Keratinocyte (primary cell): Measurements from ENCODE around the gene AMBRA1.

Experiments used
- EZH2 ChIP-seq: IDR thresholded peaks from one replicate; pipeline ENCODE4 v1.6.1; 2012; ENCODE audit warnings: inconsistent platforms, mild to moderate bottlenecking, low read length, moderate library complexity
- TF ChIP-seq, protein P1 (sequence below), 3 experiments: IDR thresholded peaks in 1 of 3; conservative IDR thresholded peaks in 1 of 3; optimal IDR thresholded peaks in 1 of 3; 2 replicates in 2 of 3; 3 replicates in 1 of 3; pipeline versions ENCODE3 to v1.5.1; 2011; ENCODE audit warnings: low read length in 3 of 3, mild to moderate bottlenecking in 3 of 3, moderate library complexity in 2 of 3, control low read depth in 1 of 3, inconsistent platforms in 1 of 3; ENCODE audit not compliant: insufficient read depth in 2 of 3; ENCODE audit errors: extremely low read depth in 1 of 3

DNA sequence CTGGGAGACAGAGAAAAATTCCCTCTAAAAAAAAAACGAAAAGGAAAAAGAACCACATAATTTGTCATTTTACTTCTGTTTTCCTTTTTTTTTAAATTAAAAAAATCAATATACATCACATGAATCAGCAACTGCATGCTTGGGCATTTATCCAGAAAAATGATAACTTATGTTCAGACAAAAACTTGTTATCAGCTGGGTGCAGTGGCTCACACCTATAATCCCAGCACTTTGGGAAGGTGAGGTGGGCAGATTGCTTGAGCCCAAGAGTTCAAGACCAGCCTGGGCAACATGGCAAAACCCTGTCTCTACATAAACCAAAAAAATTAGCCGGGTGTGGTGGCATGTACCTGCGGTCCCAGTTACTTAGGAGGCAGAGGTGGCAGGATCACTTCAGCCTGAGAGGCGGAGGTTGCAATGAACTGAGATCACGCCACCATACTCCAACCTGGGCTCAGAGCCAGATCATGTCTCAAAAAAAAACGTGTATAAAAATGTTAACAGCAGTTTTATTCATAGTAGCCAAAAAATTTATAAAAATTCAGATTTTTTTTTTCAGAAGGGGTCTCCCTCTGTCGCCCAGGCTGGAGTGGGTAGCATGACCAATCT, 28.5 kb downstream of the AMBRA1 start:
- TF ChIP-seq, protein P1, sequence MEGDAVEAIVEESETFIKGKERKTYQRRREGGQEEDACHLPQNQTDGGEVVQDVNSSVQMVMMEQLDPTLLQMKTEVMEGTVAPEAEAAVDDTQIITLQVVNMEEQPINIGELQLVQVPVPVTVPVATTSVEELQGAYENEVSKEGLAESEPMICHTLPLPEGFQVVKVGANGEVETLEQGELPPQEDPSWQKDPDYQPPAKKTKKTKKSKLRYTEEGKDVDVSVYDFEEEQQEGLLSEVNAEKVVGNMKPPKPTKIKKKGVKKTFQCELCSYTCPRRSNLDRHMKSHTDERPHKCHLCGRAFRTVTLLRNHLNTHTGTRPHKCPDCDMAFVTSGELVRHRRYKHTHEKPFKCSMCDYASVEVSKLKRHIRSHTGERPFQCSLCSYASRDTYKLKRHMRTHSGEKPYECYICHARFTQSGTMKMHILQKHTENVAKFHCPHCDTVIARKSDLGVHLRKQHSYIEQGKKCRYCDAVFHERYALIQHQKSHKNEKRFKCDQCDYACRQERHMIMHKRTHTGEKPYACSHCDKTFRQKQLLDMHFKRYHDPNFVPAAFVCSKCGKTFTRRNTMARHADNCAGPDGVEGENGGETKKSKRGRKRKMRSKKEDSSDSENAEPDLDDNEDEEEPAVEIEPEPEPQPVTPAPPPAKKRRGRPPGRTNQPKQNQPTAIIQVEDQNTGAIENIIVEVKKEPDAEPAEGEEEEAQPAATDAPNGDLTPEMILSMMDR (optimal IDR thresholded peaks at IDR 0.05 in 1 of 3, IDR thresholded peaks at IDR 0.05 in 1 of 3, conservative IDR thresholded peaks at IDR 0.05 in 1 of 3; ENCODE audit: extremely low read depth in 1 of 3, insufficient read depth in 2 of 3, low read length in 3 of 3), result no peak
- TF ChIP-seq EZH2, result no peak
